PC-3 (cell line): ENCODE results near the gene LHFPL2.

ENCODE experiments used
- EZH2 ChIP-seq: fragments of 300-600 bp; sonication (generic); IDR thresholded peaks from one replicate; pipeline ENCODE4 v1.6.1; 2017; ENCODE audit warnings: antibody characterized with exemption, mild to moderate bottlenecking, low read length; ENCODE audit not compliant: unreplicated experiment
- EZH2phosphoT487 ChIP-seq: fragments of 300-600 bp; sonication (generic); IDR thresholded peaks from 2 replicates; pipeline ENCODE4 v1.6.1; 2018; ENCODE audit warnings: mild to moderate bottlenecking, antibody characterized with exemption, low read length, borderline replicate concordance
- TF ChIP-seq, protein P1 (sequence below): fragments of 300-600 bp; sonication (generic); conservative IDR thresholded peaks from 2 replicates; pipeline ENCODE4 v1.5.1; 2017; ENCODE audit warnings: antibody characterized with exemption, low read depth, mild to moderate bottlenecking, low read length

DNA sequence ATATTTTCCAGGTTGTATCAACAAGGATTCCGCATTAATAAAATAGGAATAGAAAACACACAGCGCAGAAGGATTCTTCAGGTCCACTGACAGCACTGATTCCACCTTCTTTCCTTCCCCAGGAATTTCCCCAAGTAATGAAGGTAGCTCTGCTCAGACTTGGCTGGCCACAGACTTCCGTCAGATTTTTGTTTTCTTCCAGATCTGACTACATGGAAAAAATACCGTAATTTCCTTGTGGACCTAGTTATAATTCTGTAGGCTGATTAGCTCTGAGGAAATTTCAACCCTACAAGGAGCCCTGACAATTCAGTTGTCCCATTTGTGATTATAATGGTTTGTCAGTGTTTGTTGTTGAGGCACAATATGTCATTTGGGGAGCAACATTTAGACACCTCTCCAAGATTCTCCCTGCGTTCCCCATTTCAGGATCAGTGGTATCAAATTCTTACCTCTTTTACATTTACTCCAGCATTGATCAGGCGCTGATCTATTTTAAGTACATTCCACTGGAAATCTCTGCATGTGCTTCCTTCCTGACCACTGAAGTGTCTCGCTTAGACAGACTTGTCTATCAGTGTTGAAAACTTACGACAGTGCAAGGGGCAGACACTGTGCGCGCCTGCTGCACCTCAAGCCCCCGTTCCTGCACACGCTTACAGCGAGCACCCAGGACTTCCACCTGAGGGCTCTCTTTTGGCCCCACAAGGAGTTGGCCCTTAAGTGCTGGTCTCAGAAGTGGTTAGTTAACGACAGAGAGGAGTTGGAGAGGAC, 94.8 kb downstream of the LHFPL2 start:
- TF ChIP-seq, protein P1, sequence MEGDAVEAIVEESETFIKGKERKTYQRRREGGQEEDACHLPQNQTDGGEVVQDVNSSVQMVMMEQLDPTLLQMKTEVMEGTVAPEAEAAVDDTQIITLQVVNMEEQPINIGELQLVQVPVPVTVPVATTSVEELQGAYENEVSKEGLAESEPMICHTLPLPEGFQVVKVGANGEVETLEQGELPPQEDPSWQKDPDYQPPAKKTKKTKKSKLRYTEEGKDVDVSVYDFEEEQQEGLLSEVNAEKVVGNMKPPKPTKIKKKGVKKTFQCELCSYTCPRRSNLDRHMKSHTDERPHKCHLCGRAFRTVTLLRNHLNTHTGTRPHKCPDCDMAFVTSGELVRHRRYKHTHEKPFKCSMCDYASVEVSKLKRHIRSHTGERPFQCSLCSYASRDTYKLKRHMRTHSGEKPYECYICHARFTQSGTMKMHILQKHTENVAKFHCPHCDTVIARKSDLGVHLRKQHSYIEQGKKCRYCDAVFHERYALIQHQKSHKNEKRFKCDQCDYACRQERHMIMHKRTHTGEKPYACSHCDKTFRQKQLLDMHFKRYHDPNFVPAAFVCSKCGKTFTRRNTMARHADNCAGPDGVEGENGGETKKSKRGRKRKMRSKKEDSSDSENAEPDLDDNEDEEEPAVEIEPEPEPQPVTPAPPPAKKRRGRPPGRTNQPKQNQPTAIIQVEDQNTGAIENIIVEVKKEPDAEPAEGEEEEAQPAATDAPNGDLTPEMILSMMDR = no peak
- TF ChIP-seq EZH2 = no peak
- TF ChIP-seq EZH2phosphoT487 = no peak
